Superior temporal gyrus (tissue), 1 donor: ENCODE data around the gene DKC1.

Experiments used
- DNase-seq: peaks from one replicate; pipeline ENCODE4 v3.0.0-alpha.2; 2016; ENCODE audit errors: extremely low spot score

DKC1 gene

GRCh38 chrX:154737136-154737535, 25.5 kb upstream of the DKC1 start:
- no peak for DNase-seq

GRCh38 chrX:154738011-154738738, 24.5 kb upstream of the DKC1 start:
- DNase-seq: no peak

- no peak for DNase-seq
Observed at GRCh38 chrX:154739952-154740465, 22.7 kb upstream of the DKC1 start.

GRCh38 chrX:154742613-154743012, 20.1 kb upstream of the DKC1 start:
- no peak for DNase-seq

GRCh38 chrX:154748712-154749339, 13.8 kb upstream of the DKC1 start:
- peak; percentile 85 for DNase-seq

GRCh38 chrX:154749856-154750255, 12.8 kb upstream of the DKC1 start:
- DNase-seq: no peak

GRCh38 chrX:154750301-154751202, 12.1 kb upstream of the DKC1 start, which contains the start of gene GAB3:
Gene GAB3 (minus strand): TSS chrX:154751077. CDS start chrX:154751025, 52 bp downstream.
- DNase-seq: no peak

- no peak for DNase-seq
Observed at GRCh38 chrX:154751203-154751668, 11.4 kb upstream of the DKC1 start.

- no peak for DNase-seq
Observed at GRCh38 chrX:154751669-154752271, 10.9 kb upstream of the DKC1 start.

- DNase-seq: no peak
Observed at GRCh38 chrX:154758696-154759095, 4.0 kb upstream of the DKC1 start.

GRCh38 chrX:154761977-154762536, 607 bp upstream of the DKC1 start:
- DNase-seq: no peak

- DNase-seq: no peak
Observed at GRCh38 chrX:154774622-154775021, 12.0 kb downstream of the DKC1 start.

- DNase-seq: peak; percentile 9
Observed at GRCh38 chrX:154775419-154776349, 13.0 kb downstream of the DKC1 start.

- no peak for DNase-seq
Observed at GRCh38 chrX:154776753-154777152, 14.1 kb downstream of the DKC1 start.

GRCh38 chrX:154779261-154779660, 16.6 kb downstream of the DKC1 start:
- DNase-seq: no peak

- DNase-seq: no peak
Observed at GRCh38 chrX:154780968-154781367, 18.3 kb downstream of the DKC1 start.

GRCh38 chrX:154784149-154784995, 21.7 kb downstream of the DKC1 start:
- no peak for DNase-seq

- no peak for DNase-seq
Observed at GRCh38 chrX:154785716-154786115, 23.1 kb downstream of the DKC1 start.

GRCh38 chrX:154791467-154791866, 28.8 kb downstream of the DKC1 start:
- DNase-seq: no peak
